ENCODE measurements around the gene SPTLC1.
"Not testable (repeated sequence)": the region's sequence is repeated elsewhere in the genome, so short reads cannot be mapped to it uniquely, and the experiment has no call there.

SPTLC1 gene

DNA sequence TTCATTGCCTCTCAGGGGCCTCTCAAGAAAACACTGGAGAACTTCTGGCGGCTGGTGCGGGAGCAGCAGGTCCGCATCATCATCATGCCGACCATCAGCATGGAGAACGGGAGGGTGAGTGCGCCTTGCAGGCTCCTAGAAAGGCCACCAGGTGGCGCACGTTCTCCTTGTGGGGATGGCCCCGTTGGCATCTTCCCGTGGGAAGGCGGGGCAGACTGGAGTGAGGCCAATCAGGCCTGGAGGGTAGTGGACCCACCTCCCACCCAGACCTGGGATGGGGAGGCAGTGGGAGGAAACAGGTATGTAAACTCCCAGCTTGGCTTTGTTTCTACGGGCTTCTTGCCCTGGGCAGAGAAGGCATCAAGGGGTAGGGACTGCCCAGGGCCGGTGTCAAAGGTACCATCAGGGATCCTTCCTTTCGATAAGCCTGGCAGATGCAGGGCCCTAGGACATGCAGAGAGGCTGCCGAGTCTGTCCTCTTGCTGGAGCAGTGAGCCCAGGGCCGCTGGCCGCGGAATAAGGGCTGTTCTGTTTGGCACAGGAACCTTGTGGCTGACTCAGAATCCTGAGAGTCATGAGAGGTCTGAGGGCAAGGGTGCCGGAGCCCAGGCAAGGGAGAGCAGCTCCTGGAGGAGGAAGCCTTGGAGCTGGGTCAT is 18.9 kb upstream of the SPTLC1 start:
- ChIA-PET CTCF (interaction anchor here (0.6 to 1.1 kb wide), 13 partner anchors 19 to 629 kb away, joined by 3 to 5 read pairs (median 3); partner anchors contain the start of gene SPTLC1), POLR2A (ENCODE audit: low non-redundant PET) (interaction anchor here (0.6 kb wide), 1 partner anchor 107 kb away, joined by 4 read pairs; no protein-coding TSS in a partner anchor)
- peak; percentile 94 for DNase-seq (ENCODE audit: low spot score)
- H3K27ac ChIP-seq, result peak overlapping the region; percentile 73
- peak; percentile 100 for TF ChIP-seq CTCF (conservative IDR thresholded peaks at IDR 0.05; ENCODE audit: low read depth)

GRCh38 chr9:92132913-92133312 is 17.7 kb upstream of the SPTLC1 start:
- DNase-seq (ENCODE audit: low spot score); H3K27ac ChIP-seq; POLR2A ChIA-PET (ENCODE audit: low non-redundant PET): not testable (repeated sequence)
- CTCF ChIA-PET, result interaction anchor here (0.6 to 0.7 kb wide), 2 partner anchors 8 to 469 kb away, joined by 3 to 5 read pairs; no protein-coding TSS in a partner anchor

DNA sequence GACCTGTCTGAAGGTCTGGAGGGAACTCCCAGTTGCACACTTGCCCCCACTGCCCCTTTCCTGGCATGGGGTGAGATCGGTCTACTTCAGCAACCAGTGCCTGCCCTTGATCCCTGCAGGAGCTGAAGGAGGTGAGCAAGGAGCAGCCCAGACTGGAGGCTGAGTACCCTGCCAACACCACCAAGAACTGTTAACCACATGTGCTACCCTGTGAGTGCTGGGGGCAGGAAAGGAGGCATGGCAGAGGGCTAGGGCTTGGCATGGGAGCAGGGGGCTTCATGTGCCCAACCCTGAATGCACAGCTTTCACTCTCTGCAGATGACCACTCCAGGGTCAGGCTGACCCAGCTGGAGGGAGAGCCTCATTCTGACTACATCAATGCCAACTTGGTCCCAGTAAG is 17.3 kb upstream of the SPTLC1 start:
- no peak for TF ChIP-seq CTCF (conservative IDR thresholded peaks at IDR 0.05; ENCODE audit: low read depth)
- DNase-seq (ENCODE audit: low spot score), result no peak
- no peak overlapping the region for H3K27ac ChIP-seq
- ChIA-PET CTCF (interaction anchor here (0.6 to 0.7 kb wide), 2 partner anchors 9 to 469 kb away, joined by 3 to 5 read pairs; no protein-coding TSS in a partner anchor), POLR2A (ENCODE audit: low non-redundant PET) (no interaction called here)

DNA sequence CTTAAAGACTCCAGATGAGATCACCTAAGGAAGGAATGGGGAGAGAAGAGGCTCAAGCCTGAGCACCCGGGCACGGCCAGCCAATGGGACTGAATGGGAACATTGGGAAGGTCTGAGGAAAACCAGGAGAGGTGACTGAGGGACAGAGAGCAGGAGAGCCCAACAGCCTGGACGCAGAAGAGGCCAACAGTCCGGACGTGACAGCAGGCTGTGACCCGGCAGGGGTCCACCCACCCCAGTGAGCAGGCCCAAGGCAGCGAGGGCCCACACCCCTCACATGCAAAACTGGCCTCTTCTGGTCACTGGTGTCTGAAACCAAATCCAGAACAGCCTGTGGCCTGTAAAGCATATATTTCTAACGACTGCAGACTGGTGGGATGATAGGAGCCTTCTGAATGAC is 7.6 kb upstream of the SPTLC1 start:
- no peak overlapping the region for H3K27ac ChIP-seq
- DNase-seq (ENCODE audit: low spot score), result no peak
- ChIA-PET POLR2A (ENCODE audit: low non-redundant PET) (no interaction called here), CTCF (interaction anchor here (0.6 kb wide), 1 partner anchor 606 kb away, joined by 3 read pairs; no protein-coding TSS in a partner anchor)
- no peak for TF ChIP-seq CTCF (conservative IDR thresholded peaks at IDR 0.05; ENCODE audit: low read depth)

GRCh38 chr9:92122061-92122460 is 6.8 kb upstream of the SPTLC1 start:
- ChIA-PET POLR2A (ENCODE audit: low non-redundant PET) (no interaction called here), CTCF (no interaction called here)

DNA sequence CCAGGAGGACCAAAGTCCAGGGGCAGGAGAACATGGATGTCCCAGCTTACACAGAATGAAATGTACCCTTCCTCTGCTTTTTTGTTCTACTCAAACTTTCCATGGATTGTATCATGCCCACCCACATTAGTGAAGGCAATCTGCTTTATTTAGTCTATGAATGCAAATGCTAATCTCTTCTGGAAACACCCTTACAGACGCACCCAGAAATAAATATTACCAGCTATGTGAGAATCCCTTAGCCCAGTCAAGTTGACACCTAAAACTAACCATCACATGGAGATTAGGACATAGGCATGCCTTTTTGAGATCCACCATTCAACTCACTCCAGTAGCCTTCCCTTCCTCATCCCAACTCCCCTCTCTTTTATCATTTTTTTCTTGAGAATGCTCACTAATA is 6.1 kb upstream of the SPTLC1 start:
- no peak for TF ChIP-seq CTCF (conservative IDR thresholded peaks at IDR 0.05; ENCODE audit: low read depth)
- CTCF ChIA-PET, result no interaction called here

More at GRCh38 chr9:92122061-92122460, 6.8 kb upstream of the SPTLC1 start:
- no peak overlapping the region for H3K27ac ChIP-seq
- DNase-seq (ENCODE audit: low spot score), result no peak
- TF ChIP-seq CTCF (conservative IDR thresholded peaks at IDR 0.05; ENCODE audit: low read depth), result no peak

GRCh38 chr9:92120138-92120537 is 4.9 kb upstream of the SPTLC1 start:
- ChIA-PET CTCF (interaction anchor here (1.1 kb wide), 1 partner anchor 19 kb away, joined by 3 read pairs; no protein-coding TSS in a partner anchor), POLR2A (ENCODE audit: low non-redundant PET) (no interaction called here)
- no peak for DNase-seq (ENCODE audit: low spot score)
- TF ChIP-seq CTCF (conservative IDR thresholded peaks at IDR 0.05; ENCODE audit: low read depth), result no peak
- H3K27ac ChIP-seq, result no peak overlapping the region

More for the DNA sequence above, 6.1 kb upstream of the SPTLC1 start:
- DNase-seq (ENCODE audit: low spot score), result no peak
- no peak overlapping the region for H3K27ac ChIP-seq
- POLR2A ChIA-PET (ENCODE audit: low non-redundant PET), result no interaction called here
